HK-2 (cell line): ENCODE data around the gene CDKN2B-AS1.

Experiments used
- DNase-seq: peaks from one replicate; pipeline ENCODE4 v3.0.0-alpha.2; 2018; ENCODE audit not compliant: unreplicated experiment

Gene CDKN2B-AS1

GRCh38 chr9:22084336-22085035 is 89.9 kb downstream of the CDKN2B-AS1 start:
- DNase-seq, result no peak

DNA sequence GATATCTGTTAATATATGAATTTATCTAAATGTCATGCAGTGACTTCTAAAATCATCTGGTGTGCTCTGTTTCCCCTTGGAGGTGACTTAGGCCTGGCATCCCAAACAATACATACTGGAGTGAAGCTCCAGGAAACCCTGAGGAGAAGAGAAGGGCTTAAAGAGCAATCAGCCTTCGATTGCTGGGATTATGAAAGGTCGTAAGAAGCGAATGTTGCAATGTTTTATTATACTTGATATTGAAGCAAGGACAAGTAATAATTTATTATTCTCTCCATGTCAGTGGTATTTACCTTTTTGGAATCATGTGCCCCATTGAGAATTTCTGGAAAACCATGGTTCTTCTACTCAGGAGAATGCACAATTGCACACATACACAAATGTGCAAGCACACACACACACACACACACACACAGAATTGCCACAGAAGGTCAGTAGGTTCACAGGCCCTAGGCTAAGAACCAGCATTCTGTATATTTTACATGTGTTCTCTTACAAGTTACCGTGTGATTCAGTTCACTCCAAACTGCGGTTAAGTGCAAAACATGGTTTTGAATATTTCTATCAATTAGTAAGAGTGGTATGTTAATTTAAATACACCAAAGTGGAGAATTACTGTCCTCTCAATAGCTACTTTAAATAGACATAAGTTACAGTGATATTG is 93.6 kb downstream of the CDKN2B-AS1 start:
- no peak for DNase-seq

DNA sequence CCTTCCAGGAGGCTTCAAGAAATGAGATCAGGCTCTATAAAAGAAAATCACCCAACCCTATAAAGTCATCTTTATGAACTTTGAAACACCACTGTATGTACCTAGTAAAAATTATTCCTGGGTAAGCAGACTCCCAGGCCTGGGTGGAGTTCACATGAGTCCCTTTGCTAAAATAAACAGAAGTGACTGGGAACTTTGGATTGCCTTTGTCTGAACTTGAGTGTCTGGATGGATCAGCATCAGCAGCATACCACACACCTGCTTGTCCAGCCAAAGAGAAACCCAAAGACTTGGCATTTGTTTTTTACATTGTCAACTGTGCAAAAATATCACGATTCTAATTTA is 94.1 kb downstream of the CDKN2B-AS1 start:
- no peak for DNase-seq

GRCh38 chr9:22097707-22098106 is 103.1 kb downstream of the CDKN2B-AS1 start:
- no peak for DNase-seq

- no peak for DNase-seq
Observed at GRCh38 chr9:22098643-22099332, 104.2 kb downstream of the CDKN2B-AS1 start.

DNA sequence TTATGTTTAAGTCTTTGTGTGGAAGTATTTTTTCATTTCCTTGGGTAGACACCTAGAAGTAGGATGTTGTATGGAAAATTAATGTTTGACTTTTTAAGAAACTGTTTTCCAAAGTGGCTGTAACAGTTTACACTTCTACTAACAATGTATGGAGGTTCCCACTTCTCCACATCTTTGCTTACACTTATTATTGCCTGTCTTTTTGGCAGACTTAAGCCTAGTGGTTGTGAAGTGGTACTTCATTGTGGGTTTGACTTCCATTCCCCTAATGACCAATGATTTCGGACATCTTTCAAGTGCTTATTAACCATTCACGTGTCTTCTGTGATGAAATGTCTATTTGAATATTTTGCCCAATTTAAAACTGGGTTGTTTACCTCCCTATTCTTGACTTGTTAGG is 106.0 kb downstream of the CDKN2B-AS1 start:
- DNase-seq, result no peak

DNA sequence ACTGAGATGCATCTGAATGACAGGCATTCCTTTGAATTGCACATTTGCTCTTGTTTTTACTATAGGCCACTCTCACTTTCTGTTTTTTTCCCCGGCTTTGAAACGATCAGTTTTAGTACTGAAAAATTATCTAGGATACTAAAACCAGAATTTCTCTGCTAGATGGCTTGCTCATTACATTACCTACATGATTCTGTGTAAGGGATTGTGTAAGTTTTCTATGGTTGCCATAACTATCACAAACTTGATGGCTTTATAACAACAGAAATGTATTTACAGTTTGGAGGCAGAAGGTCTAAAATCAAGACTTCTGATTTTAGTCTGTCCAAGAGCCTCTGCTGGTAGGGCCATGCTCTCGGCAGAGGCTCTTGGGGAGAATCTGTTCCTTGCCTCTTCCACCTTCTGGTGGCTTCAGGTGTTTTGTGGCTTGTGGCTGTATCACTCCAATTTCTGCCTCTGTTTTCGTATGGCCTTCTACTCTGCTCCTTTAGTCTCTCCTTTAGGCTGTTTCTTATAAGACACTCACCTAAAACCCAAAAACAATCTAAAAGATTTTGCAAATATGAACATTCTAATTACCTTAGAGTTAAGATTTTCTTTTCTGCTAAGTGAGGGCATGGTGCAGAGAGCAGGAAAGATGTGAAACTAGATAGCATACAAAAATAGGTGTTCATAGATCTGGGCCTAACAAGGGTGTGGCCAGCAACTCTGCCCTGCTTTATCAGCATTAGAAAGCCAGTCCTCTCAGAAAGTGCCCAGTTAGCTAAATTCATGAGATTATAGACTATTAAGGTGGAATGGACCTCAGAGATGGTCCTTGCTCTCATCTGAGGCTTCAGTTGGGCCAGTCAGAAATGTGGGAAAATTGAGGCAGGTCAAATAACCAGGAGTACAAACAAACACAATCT is 107.8 kb downstream of the CDKN2B-AS1 start:
- no peak for DNase-seq

DNA sequence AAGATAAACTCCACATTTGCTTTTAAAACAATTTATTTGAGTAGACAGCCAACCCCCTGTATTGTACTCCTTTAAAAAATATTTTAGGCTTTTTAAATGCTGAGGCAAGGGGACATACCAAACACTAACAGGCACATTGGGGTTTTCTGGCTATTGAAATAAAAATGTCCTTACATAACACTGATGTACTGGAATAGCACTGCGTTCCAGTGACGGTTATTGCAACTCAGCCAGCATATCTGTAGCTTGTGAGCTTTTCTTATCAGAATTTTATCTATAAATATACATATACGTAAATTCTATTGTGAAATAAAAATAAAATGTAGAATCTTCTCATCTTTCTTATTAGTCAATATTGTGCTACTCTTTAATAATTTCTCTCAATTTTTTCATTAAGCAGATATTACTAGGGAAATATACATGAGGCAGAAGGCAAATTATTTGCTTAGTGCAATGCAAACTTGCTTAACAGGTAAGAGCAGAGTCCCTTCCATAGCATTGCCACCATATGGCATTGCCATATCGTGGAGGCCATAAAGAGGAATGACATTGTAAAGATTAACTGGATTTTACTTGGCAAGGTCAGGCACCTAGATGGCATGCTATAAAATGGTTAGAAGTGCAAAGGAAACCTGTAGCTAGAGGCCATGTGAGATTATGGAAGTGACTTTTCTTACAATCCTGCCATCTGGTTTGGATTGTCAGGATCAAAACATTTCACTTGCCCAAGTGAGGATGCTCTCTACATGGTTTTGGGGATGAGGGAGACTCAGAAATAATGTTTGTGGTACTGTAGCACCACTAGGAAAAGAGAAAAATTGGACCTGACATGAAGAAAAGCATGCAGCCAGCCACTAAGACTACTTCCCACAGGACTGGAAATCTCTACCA is 109.3 kb downstream of the CDKN2B-AS1 start:
- DNase-seq, result no peak

- DNase-seq, result no peak
Observed at GRCh38 chr9:22105005-22105722, 110.6 kb downstream of the CDKN2B-AS1 start.

DNA sequence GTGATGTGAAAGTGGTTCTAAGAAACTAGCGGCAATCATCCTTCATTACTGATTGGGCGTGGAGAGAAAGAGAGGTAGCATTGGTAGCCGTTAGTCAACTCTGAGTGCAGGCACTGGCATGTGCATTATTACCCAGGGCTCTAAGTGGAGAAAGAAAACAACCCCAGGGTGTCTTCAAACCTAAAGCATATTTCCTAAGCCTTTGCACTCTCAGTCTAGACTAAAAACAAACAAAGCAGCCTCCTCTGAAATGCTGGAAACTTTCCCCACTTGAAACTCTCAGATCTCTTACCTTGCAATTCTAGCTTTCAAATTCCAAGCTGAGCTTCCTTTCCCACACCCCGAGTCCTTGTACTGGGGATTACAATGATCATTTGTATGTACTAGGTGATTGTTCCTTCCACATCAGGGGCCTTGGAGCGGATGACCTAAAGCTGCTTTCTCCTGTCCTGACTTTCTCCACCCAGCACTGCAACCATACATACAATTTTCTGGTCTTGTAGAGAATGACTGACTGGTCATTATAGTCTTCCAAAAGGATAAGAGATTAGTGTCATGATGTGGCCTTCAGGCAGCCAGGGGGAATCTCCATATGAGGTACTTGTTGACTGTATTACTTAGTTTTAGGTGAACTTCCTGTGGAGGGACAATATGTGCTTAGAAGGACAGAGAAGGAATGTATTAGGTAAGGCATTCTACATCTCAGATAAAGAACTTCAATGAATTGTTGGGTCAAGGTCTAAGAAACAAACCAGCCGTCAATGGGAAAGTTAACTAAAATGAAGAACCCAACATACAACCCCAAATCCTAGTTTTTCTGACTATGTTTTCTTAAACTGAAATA is 112.8 kb downstream of the CDKN2B-AS1 start:
- DNase-seq, result no peak

DNA sequence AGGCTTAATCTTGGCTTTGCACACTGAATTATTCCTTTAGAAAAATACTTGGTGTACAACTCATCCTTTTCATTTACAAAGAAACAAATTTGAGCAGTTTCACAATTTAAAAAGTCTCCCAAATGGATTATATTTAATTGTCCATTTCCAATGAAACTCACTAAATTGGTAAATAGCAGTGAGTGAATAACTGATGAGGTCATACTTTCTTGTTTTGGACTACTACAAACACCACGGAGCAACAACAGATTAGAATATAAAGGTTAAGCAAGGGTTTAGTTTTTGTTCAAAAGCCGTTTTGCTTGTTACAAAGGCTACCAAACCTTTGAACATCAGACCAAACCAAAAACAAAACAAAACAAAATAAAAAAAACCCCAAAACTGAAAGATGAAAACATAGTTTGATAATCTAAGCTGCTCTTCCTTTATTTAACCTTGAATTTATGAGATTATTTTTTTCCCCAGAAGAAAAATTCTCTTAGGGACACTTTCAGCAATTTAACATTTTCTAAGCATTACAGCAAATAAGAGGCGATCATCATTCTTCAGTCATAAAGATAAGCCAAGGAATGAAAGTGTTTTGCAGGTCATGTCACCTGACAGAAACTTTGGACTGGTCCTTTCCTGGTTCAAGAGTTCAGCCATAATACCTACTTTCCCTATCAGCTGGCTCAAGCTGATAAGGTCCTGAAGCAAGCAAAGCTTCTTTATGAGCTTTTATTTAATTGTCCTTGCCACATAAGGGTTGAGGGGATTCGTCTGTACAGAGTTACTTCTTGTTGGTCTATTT is 114.2 kb downstream of the CDKN2B-AS1 start:
- DNase-seq, result no peak

DNA sequence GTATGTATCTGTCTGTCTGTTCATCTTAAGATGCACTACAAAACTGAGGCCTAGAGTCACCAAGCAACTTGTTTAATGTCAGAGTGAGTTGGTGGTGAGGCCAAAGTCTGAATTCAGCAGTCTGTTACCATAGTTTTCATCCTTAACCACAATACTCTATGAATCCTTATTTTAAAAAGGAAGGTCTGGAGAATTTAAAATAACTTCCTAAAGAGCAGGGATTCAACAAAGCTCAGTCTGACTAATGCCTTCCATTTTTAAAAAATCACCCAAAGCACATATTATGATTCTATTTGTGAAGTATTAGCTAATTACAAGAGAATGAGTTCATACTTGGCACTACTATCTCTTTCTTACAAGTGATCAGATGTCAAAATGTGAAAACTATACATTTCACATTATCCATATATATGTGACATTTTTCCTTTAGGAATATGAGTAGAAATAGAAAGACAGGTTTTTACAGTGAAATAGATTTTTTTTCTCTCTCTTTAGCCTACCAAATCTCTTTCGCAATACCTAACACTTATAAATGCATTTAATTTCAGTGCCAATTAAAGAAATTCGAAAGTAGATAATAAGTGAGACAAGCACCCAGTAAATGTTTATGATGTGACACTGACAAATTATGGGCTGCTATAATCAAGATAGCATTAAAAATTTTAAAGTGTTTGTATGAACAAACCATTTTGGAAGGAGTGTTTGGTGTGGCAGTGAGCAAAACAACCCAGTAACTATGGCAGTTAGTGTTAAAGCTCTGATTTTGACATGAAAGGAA is 116.8 kb downstream of the CDKN2B-AS1 start:
- DNase-seq, result no peak

DNA sequence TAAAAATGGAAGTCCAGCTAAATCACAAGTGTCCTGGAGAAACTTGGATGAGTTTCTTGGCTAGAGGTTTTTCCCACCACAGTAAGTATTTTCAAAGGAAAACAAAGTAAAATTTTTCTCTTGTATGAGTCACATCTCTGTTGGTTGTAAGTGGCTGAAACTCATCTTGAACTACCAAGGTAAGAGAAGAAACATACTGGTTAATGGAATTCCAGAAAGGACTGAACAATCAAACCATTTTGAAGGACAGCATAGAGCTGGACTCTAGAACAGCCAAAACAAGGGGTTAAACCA is 117.3 kb downstream of the CDKN2B-AS1 start:
- no peak for DNase-seq

GRCh38 chr9:22112870-22113821 is 118.6 kb downstream of the CDKN2B-AS1 start:
- DNase-seq, result no peak

- no peak for DNase-seq
Observed at GRCh38 chr9:22114956-22115355, 120.4 kb downstream of the CDKN2B-AS1 start.

GRCh38 chr9:22116758-22117157 is 122.2 kb downstream of the CDKN2B-AS1 start:
- DNase-seq, result no peak
